Measurements from ENCODE around the gene OPN4.

OPN4 gene

GRCh38 chr10:86692023-86692514 lies 37.7 kb downstream of the OPN4 start:
- Mint-ChIP-seq H3K9me3 (no peaks in the 10 kb centered on the region), H3K4me3 (no peak overlapping the region), H3K4me1 (peaks cover 39% of the 10 kb centered on the region), H3K36me3 (ENCODE audit: low read depth) (no peaks in the 10 kb centered on the region), H3K27me3 (ENCODE audit: low read depth, poor library complexity) (peaks cover 8% of the 10 kb centered on the region), H3K27ac (no peak overlapping the region)
- DNase-seq, result no peak
- no peak for TF ChIP-seq CTCF (IDR thresholded peaks at IDR 0.05)

- Mint-ChIP-seq H3K36me3 (ENCODE audit: low read depth) (no peaks in the 10 kb centered on the region), H3K9me3 (no peaks in the 10 kb centered on the region), H3K4me3 (no peak overlapping the region), H3K27me3 (ENCODE audit: low read depth, poor library complexity) (peaks cover 8% of the 10 kb centered on the region), H3K27ac (no peak overlapping the region), H3K4me1 (peaks cover 38% of the 10 kb centered on the region)
- no peak for TF ChIP-seq CTCF (IDR thresholded peaks at IDR 0.05)
- no peak for DNase-seq
These were observed 38.3 kb downstream of the OPN4 start for GRCh38 chr10:86692664-86693063.

GRCh38 chr10:86693275-86693674 lies 38.9 kb downstream of the OPN4 start:
- no peak for DNase-seq

GRCh38 chr10:86693721-86694369 lies 39.5 kb downstream of the OPN4 start:
- peak; percentile 65 for DNase-seq
- Mint-ChIP-seq H3K9me3 (no peaks in the 10 kb centered on the region), H3K36me3 (ENCODE audit: low read depth) (no peaks in the 10 kb centered on the region), H3K27me3 (ENCODE audit: low read depth, poor library complexity) (peaks cover 8% of the 10 kb centered on the region), H3K27ac (no peak overlapping the region), H3K4me1 (peaks cover 27% of the 10 kb centered on the region), H3K4me3 (no peak overlapping the region)
- TF ChIP-seq CTCF (IDR thresholded peaks at IDR 0.05), result peak; percentile 71

More at GRCh38 chr10:86693275-86693674, 38.9 kb downstream of the OPN4 start:
- peaks cover 32% of the 10 kb centered on the region for H3K4me1 Mint-ChIP-seq
- no peaks in the 10 kb centered on the region for H3K9me3 Mint-ChIP-seq
- no peak overlapping the region for H3K4me3 Mint-ChIP-seq
- peaks cover 8% of the 10 kb centered on the region for H3K27me3 Mint-ChIP-seq (ENCODE audit: low read depth, poor library complexity)
- H3K36me3 Mint-ChIP-seq (ENCODE audit: low read depth), result no peaks in the 10 kb centered on the region
- no peak overlapping the region for H3K27ac Mint-ChIP-seq
- TF ChIP-seq CTCF (IDR thresholded peaks at IDR 0.05), result no peak

GRCh38 chr10:86698207-86698940 lies 44.0 kb downstream of the OPN4 start:
- no peak for DNase-seq
- H3K27me3 Mint-ChIP-seq (ENCODE audit: low read depth, poor library complexity), result peaks cover 5% of the 10 kb centered on the region
- no peaks in the 10 kb centered on the region for H3K36me3 Mint-ChIP-seq (ENCODE audit: low read depth)
- no peak overlapping the region for H3K4me3 Mint-ChIP-seq
- peaks cover 20% of the 10 kb centered on the region for H3K4me1 Mint-ChIP-seq
- no peak overlapping the region for H3K27ac Mint-ChIP-seq
- H3K9me3 Mint-ChIP-seq, result no peaks in the 10 kb centered on the region
- TF ChIP-seq CTCF (IDR thresholded peaks at IDR 0.05), result no peak
